ENCODE measurements around the gene KLHL24.
A peak's percentile ranks its signal among the peaks of the same experiment; 100 is the strongest.
"Not testable (repeated sequence)": the region's sequence is repeated elsewhere in the genome, so short reads cannot be mapped to it uniquely, and the experiment has no call there.

Gene KLHL24

GRCh38 chr3:183635107-183635430 is 354 bp upstream of the KLHL24 start:
- DNase-seq (ENCODE audit: low spot score) = no peak

DNA sequence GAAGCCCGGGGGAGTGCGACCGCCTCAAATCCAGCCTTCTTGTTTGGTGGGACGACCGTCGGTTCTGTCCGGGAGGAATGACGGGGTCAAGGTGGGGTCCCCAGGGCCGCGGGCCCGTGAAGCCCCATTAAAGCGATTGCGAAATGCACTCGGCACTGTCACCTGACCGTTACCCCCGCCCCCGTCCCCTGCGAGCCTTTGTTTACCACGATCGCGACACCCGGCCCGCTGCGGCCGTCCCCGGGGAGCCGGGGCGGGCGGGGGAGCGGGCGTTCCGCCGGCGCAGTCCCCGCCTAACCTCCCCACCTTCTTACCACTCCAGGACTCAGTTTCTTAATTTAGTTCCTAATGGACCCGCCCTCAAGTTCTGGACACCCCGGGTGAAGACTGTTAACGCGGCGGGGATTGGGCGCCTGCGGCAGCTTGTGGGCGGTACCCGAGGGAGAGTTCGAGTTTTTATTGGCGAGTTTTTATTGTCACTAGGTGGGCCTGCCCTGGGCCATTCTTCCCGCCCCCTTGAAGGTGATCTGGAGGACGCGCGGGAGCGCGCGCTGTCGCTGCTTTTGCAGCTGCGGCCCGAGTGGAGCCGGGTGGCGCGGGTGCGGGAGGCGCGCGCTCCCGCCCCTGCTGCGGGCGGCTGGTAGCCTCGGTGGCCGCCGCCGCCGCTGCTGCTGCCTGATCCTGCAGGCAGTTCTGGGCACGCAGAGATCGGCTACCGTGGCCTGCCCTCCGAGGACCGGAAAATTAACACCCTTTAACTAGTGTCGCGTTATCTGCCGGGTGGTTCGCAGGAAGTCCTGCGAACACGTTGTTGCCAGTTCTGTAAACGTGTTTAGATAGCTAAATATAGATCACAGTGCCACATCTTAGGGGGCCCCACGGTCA is 1.0 kb downstream of the KLHL24 start:
- DNase-seq (ENCODE audit: low spot score) = peak; percentile 82

GRCh38 chr3:183637106-183637486 is 1.7 kb downstream of the KLHL24 start:
- no peak for DNase-seq (ENCODE audit: low spot score)

GRCh38 chr3:183637633-183638032 is 2.2 kb downstream of the KLHL24 start:
- not testable (repeated sequence) for DNase-seq (ENCODE audit: low spot score)

DNA sequence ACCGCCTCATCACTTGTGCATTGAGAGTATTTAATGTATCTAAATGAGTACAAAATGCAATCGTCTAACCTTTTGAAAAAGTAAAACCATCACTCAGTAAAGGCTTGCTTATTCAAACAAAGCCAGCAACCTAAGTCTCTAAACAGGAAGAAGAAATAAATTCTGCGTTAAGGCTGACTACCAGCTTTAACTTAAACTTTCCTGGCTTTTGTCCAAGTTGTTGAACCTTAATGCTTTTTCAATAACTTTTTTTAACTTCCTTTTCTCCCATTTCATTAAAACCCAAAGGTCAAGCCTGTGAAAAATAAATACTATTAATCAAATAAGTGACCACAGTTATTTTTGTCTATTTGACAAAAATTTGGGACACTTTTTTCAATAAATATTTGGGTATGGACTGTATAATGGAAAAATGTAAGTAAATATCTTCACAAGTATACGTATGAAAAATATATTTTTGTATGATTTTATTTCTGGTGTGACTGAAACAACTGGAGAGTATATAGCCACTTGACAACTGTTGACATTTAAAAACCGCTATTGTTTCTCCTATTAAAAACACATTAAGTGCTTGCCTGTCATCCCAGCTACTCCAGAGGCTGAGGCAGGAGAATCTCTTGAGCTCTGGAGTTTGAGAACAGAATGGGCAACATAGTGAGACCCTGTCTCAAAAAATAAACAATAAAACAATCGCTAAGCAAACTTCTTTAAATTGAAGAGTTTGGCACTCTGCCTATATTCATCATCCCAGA is 2.9 kb downstream of the KLHL24 start:
- DNase-seq (ENCODE audit: low spot score) = no peak

GRCh38 chr3:183640635-183641034 is 5.2 kb downstream of the KLHL24 start:
- not testable (repeated sequence) for DNase-seq (ENCODE audit: low spot score)

DNA sequence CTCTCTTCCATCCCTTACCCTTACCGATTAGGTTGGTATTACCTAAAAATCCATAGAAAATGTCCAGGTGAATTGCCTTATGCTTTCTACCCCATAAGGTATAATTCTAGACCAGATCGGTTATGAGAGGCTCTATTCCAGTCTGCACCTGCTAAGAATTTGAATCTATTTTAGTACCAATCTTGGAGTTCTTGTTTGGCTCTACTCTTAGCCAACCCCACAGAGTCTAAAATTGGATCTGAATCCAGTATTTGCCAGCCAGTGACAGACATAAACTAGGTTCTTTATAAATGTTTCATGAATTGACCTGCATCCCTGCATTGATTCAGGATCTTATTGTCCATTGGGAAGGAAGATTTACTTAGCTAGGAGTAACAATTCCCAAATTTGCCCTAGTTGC is 6.5 kb downstream of the KLHL24 start:
- no peak for DNase-seq (ENCODE audit: low spot score)

DNA sequence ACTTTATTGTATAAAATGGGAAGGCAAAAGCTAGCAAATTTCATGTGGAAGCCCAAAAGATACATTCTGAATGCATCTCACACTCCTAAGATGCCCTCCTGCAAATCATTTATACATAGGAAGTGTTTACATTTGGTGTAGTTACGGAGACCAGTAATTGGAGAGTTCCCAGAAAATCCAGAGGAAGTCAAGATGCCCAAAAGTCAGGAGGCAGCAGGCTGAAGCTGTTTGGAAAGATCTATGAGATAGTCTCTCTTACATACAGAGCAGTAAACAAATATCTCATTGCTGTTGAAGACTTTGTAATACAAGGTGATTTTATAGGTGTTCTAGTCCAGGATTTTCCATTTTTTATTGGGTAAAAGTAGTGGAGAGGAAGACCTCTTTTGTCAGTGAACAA is 8.8 kb downstream of the KLHL24 start:
- DNase-seq (ENCODE audit: low spot score) = no peak

DNA sequence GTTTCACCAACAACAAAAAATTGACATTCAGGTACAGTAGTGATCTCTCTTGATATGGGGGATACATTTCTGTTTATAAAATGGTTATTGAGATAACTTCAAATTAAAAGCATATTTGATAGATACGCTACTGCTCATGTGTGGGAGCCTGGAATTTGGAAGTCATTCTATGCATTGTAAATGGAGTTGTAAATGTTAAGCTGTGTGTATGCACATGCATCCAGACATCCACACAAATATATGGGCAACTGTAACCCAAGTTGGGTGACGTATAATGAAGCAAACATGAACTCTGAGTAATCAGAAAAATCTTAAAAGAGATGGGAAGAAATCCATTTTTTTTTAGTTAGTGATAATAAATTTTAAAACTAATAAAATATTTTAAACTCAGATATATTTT is 9.8 kb downstream of the KLHL24 start:
- no peak for DNase-seq (ENCODE audit: low spot score)

GRCh38 chr3:183650554-183650953 is 15.1 kb downstream of the KLHL24 start:
- DNase-seq (ENCODE audit: low spot score) = no peak

DNA sequence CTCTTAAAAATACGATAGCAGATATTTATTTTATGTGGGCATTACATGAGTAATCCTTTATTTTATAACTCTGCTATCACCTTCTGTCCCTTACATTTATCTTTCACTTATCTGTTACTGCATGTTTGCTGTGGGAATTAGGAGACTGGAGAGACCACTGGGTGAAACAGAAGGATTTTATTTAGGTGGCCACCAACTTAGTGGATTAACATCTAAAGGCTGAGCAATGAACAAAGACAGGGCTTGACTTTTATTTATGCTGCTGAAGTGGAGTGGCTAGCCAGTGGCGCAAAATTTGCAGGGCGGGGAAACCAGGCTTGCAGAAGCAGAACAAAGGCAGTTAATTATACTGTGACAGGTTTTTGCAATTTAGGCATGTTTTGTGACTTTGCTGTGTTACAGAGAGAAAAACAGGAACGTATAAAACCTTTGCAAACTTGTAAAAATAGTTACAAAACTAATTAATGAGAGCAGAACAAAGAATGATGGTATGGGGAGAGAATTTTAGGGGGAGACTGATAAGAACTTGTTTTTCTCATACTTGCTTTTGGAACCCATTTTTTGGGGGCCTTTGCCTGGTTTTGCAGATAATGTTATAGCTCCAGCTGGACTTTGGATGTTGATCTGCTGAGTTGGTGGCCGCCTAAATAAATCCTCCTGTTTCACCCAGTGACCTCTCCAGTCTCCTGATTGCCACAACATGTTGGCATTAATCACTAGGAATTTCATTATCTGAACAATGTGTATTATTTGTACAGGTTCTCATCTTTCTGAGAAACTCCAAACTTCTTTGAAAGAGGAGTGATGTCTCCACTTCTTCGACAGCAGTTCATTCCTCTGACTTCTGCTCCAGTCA is 18.0 kb downstream of the KLHL24 start:
- DNase-seq (ENCODE audit: low spot score) = no peak

- no peak for DNase-seq (ENCODE audit: low spot score)
Observed at GRCh38 chr3:183654727-183655126, 19.3 kb downstream of the KLHL24 start.

DNA sequence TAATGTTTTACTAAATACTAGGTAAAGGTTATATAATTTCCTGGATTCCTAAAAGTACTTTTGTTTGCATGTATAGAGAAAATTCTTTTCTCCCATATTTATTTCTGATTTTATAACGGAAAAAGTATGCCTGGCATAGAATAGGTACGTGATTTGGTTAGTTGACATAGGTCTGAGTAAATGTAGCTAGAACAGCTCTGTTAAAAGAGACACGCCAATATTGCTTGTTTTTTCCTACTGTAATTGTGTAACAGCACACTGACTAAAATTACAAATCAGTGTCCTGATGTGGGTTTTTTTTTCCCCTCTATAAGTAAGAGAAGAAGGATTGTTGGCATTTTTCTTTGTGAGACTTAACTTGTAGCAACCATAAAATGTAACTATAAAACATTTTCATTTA is 26.7 kb downstream of the KLHL24 start:
- no peak for DNase-seq (ENCODE audit: low spot score)

DNA sequence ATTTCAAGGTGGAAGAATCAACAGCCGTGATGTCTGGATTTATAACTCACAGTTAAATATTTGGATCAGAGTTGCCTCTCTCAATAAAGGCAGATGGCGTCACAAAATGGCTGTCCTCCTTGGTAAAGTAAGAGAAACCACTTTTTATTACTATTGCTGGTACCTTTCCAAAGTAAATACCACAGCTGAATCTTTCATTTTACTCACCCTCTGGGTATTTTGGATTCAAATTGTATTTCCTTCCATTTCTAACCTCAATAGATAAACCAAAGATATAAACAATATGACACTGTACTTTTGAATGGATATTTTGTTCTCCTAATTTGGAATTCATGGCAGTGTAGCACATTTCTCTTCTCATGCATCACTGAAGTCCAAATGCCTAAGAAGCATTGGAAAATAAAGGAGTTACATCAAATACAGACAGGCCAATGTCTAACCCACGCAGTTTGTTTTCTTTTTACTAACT is 29.5 kb downstream of the KLHL24 start:
- DNase-seq (ENCODE audit: low spot score) = no peak

- DNase-seq (ENCODE audit: low spot score) = no peak
Observed at GRCh38 chr3:183680061-183680460, 44.6 kb downstream of the KLHL24 start.

DNA sequence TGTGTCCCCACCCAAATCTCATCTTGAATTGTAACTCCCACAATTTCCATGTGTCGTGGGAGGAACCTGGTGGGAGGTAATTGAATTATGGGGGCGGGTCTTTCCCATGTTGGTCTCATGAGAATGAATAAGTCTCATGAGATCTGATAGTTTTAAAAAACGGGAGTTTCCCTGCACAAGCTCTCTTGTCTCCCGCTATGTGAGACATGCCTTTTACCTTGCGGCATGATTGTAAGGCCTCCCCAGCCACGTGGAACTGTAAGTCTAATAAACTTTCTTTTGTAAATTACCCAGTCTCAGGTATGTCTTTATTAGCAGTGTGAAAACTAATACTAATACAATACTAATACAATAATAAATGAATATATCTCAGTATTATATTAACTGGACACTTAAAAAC is 52.3 kb downstream of the KLHL24 start:
- DNase-seq (ENCODE audit: low spot score) = no peak

GRCh38 chr3:183688874-183689273 is 53.5 kb downstream of the KLHL24 start:
- DNase-seq (ENCODE audit: low spot score) = no peak

DNA sequence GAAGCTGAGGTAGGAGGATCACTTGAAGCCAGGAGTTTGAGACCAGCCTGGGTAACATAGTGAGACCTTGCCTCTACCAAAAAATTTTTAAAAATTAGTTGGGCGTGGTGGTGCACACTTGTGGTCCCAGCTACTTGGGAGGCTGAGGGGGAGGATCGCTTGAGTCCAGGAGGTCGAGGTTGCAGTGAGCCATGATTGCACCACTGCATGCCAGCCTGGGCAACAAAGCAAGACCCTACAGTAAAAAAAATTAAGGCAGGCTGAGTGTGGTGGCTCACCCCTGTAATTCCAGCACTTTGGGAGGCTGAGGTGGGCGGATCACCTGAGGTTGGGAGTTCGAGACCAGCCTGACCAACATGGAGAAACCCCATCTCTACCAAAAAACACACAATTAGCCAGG is 54.2 kb downstream of the KLHL24 start:
- DNase-seq (ENCODE audit: low spot score) = not testable (repeated sequence)

DNA sequence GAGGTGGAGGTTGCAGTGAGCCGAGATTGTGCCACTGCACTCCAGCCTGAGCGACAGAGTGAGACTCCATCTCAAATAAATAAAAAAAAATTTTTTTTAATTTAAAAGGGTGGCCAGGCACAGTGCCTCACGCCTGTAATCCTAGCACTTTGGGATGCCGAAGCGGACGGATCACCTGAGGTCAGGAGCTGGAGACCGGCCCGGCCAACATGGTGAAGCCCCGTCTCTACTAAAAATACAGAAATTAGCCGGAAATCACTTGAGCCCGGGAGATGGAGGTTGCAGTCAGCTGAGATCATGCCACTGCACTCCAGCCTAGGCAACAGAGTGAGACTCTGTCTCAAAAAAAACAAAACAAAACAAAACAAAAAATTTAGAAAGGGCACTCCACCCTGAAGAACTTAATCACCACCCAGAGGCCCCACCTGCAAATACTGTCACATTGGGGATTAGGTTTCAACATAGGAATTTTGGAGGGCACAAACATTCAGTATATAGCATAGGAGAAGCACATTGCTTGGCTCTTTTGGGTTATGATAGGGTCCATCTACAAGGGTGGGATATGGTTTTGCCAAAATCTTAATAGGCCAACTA is 55.1 kb downstream of the KLHL24 start:
- DNase-seq (ENCODE audit: low spot score) = no peak

GRCh38 chr3:183692436-183692835 is 57.0 kb downstream of the KLHL24 start:
- DNase-seq (ENCODE audit: low spot score) = no peak

DNA sequence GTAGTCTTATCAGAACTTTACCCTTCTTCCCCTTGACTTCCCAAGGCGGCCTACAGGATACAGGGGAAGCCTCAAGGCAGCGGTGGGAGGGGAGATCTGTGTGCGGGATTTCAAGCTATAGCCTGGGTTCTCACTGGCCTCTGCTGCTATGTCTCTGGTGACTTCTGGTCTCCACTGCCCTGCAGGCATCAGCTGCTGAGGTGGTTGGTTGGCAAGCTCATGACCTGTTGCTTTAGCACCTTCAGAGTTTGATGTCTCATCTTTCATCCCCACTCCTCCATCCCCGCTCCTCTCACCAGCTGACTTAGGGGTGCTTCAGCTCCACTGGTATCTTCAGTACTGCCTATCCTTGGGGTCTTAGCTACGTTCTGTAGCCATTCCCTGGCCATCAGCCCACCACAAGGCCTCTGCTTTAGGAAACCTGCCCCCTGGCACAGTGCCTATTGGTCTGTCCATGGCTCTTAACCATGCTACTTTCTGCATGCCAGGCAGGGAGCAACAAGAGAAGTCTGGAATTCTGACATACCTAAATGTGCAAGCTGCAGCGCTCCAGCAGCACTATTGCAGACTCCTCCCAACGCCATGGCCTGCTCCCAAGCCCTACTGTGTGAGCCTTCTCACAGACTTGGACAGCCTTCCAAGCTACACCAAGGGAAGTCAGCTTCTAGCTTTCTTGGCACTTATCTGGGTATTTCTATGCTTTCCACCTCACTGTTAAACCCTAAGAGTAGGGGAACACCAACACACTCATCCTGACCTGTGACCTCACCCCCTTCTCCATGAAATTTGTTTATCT is 60.3 kb downstream of the KLHL24 start:
- no peak for DNase-seq (ENCODE audit: low spot score)
